ENCODE results near the gene WDR27. TPM values are rescaled to one million over a fixed set of nuclear protein-coding genes. Genes with fewer than 3 reads are reported as not detected.

The WDR27 gene
- polyA plus RNA-seq, 2 of the 4 experiments (the other 2 are of a cell fraction), result 18.9 to 36.1 TPM

DNA sequence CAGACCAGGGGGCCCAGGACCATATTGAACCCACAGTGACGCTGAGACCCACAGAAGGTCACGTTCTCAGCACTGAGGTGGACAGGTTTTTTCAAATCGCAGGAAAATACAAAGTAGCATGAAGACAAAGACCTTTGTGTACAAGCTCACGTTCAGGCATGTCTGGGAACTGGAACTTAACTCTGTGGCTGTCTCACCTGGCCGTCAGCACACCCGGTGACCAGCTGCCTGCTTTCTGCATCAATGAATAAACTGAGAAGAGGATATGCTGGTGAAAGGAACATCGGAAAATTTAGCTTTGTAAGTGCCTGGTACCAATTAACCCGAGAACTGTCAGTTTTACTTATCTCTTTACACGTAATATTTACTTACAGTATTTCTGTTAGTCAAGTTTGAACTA is 36.5 kb downstream of the WDR27 start:
- Histone ChIP-seq H3K27ac (no peak overlapping the region), H3K4me3 (no peak overlapping the region), H3K4me2 (no peak overlapping the region), H3K4me1 (no peaks in the 10 kb centered on the region), H3K9me3 (no peaks in the 10 kb centered on the region)
- 88% methylated on average over 9 of the region's 9 CpGs for WGBS (ENCODE audit: missing lambda C conversion rate)
- no peak for TF ChIP-seq ZSCAN20 (CRISPR knock-in tag; IDR thresholded peaks at IDR 0.05)
- no peak for TF ChIP-seq EP300 (IDR thresholded peaks at IDR 0.05)
- TF ChIP-seq HEYL (CRISPR knock-in tag; IDR thresholded peaks at IDR 0.05), result no peak
- no peak for TF ChIP-seq RFX5 (IDR thresholded peaks at IDR 0.05)
- TF ChIP-seq FOXS1 (CRISPR knock-in tag; IDR thresholded peaks at IDR 0.05), result no peak
- no peak for TF ChIP-seq RCOR1 (IDR thresholded peaks at IDR 0.05; ENCODE audit: low read depth, low read length)
- no peak for TF ChIP-seq EHMT2 (IDR thresholded peaks at IDR 0.05; ENCODE audit: low read depth)
- ChIA-PET CTCF (interaction anchor here (0.6 kb wide), 1 partner anchor 791 kb away, joined by 4 read pairs; no protein-coding TSS in a partner anchor), POLR2A (no interaction called here)
- no peak for FAIRE-seq
- ATAC-seq, result no peak
- DNase-seq (ENCODE audit: low read depth in 1 of 2, low spot score in 1 of 2), result no peak

DNA sequence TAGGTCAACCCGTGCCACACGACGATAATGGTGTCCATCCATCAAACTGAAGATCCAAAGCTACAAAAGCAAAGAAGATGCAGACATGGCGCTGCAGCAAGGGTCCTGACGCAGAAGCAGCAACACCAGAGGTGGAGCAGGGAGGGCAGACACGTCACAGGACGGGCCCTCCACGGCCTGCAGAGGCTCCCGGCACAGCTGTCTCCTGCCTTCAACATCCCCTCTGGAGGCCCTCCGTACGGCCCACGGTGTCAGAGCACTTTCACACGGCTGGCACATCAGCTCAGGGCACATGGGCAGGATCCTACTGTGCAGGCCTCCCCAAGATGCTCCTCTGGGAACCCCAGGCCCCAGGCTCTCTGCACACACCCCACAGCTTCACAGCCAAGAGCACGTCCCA is 37.6 kb downstream of the WDR27 start:
- H3K27ac ChIP-seq, result no peak overlapping the region
- ChIA-PET CTCF (interaction anchor here (0.6 to 0.8 kb wide), 2 partner anchors 27 to 35 kb away, joined by 3 read pairs; no protein-coding TSS in a partner anchor), POLR2A (no interaction called here)
- H3K4me3 ChIP-seq, result no peak overlapping the region
- FAIRE-seq (no peak), ATAC-seq (no peak), DNase-seq (ENCODE audit: low read depth in 1 of 2, low spot score in 1 of 2) (no peak)
- TF ChIP-seq, protein P1, sequence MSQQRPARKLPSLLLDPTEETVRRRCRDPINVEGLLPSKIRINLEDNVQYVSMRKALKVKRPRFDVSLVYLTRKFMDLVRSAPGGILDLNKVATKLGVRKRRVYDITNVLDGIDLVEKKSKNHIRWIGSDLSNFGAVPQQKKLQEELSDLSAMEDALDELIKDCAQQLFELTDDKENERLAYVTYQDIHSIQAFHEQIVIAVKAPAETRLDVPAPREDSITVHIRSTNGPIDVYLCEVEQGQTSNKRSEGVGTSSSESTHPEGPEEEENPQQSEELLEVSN (IDR thresholded peaks at IDR 0.05; ENCODE audit: borderline replicate concordance, low read depth), result no peak
- TF ChIP-seq MYC (IDR thresholded peaks at IDR 0.05; ENCODE audit: borderline replicate concordance, low read length), result no peak
- no peak for TF ChIP-seq EHMT2 (IDR thresholded peaks at IDR 0.05; ENCODE audit: low read depth)
- no peak for TF ChIP-seq EHF (CRISPR knock-in tag; IDR thresholded peaks at IDR 0.05)
- no peak for TF ChIP-seq ZC3H11A (IDR thresholded peaks at IDR 0.05)
- 91% methylated on average over 10 of the region's 14 CpGs for WGBS (ENCODE audit: missing lambda C conversion rate)
- no peaks in the 10 kb centered on the region for H3K9me3 ChIP-seq
- H3K4me2 ChIP-seq, result no peak overlapping the region
- H3K4me1 ChIP-seq, result no peaks in the 10 kb centered on the region

DNA sequence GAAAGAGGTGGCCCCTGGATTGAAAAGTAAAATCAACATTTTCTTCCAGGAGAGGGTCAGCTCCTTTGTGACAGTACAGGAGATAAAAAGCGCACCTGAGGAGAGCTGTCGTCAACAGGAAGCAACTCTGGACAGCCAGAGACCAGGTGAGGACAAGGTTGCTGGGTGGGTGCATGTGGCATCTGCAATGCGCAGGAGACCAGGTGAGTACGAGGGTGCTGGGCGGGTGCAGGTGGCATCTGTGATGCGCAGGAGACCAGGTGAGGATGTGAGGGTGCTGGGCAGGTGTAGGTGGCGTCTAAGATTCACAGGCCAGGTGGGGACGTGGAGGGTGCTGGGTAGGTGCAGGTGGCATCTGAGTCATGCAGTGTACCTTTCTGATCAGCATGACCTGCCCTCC is 38.4 kb downstream of the WDR27 start:
- no peak overlapping the region for H3K4me3 ChIP-seq
- no peaks in the 10 kb centered on the region for H3K4me1 ChIP-seq
- ChIA-PET CTCF (no interaction called here), POLR2A (no interaction called here)
- no peaks in the 10 kb centered on the region for H3K9me3 ChIP-seq
- H3K4me2 ChIP-seq, result no peak overlapping the region
- DNase-seq (ENCODE audit: low read depth in 1 of 2, low spot score in 1 of 2) (no peak), FAIRE-seq (no peak), ATAC-seq (no peak)
- TF ChIP-seq HDAC2 (IDR thresholded peaks at IDR 0.05) (no peak), SMC3 (IDR thresholded peaks at IDR 0.05) (no peak)
- 93% methylated on average over 8 of the region's 8 CpGs for WGBS (ENCODE audit: missing lambda C conversion rate)
- no peak overlapping the region for H3K27ac ChIP-seq

DNA sequence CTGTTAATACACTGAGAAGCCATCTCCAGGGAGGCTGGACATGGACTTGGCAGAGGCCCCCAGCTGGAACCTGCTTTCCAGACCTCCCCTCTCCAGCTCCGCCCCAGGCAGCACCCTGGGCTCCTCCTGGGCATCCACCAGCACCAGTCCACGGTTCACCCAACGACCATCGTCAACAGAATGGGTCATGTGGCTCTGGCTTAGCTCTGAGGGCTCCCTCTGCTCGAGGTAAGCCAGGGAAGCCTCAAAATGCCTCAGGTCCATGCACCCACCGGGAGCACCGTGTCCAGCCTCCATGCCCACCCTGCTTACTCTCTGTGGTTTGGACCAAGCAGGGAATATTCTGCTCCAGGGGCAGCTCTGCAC is 40.5 kb downstream of the WDR27 start:
- Histone ChIP-seq H3K4me3 (no peak overlapping the region), H3K9me3 (no peaks in the 10 kb centered on the region), H3K27ac (no peak overlapping the region), H3K4me2 (no peak overlapping the region), H3K4me1 (no peaks in the 10 kb centered on the region)
- TF ChIP-seq, protein P2, sequence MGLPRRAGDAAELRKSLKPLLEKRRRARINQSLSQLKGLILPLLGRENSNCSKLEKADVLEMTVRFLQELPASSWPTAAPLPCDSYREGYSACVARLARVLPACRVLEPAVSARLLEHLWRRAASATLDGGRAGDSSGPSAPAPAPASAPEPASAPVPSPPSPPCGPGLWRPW (IDR thresholded peaks at IDR 0.05), result no peak
- TF ChIP-seq GATA3 (IDR thresholded peaks at IDR 0.05; ENCODE audit: borderline replicate concordance), result no peak
- no peak for TF ChIP-seq NR3C1 (IDR thresholded peaks at IDR 0.05)
- ChIA-PET CTCF (no interaction called here), POLR2A (no interaction called here)
- ATAC-seq (no peak), FAIRE-seq (no peak), DNase-seq (ENCODE audit: low read depth in 1 of 2, low spot score in 1 of 2) (no peak)
- 93% methylated on average over 7 of the region's 7 CpGs for WGBS (ENCODE audit: missing lambda C conversion rate)

DNA sequence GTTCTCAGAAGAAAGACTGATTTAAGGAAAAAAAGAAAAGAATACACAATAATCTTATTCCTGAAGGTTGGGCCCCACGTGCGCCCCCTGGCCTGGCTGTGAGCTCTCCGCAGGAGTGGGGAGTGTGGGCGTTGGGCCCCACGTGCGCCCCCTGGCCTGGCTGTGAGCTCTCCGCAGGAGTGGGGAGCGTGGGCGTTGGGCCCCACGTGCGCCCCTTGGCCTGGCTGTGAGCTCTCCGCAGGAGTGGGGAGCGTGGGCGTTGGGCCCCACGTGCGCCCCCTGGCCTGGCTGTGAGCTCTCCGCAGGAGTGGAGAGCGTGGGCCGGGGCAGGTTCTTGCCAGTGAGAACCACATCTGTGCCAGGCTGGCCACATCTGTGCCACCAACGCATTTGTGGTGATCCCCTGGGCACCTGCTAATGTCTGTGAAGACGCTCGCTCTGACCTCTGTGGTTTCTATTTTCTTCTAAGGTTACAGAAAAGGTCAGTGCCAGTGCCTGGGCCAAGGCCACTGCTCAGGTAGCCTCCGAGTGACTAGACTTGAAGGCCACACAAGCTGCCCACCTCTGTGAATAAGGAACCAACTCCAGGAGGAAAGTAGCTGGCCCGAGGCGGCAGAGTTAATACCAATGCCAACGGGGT is 41.0 kb downstream of the WDR27 start:
- FAIRE-seq, result no peak
- ATAC-seq, result 0 out of 6 replicates have a peak, but pooled peaks of 1 of the 2 experiments have one; percentile 39
- 93% methylated on average over 20 of the region's 26 CpGs for WGBS (ENCODE audit: missing lambda C conversion rate)
- Histone ChIP-seq H3K4me3 (no peak overlapping the region), H3K4me1 (no peaks in the 10 kb centered on the region), H3K27ac (no peak overlapping the region), H3K9me3 (no peaks in the 10 kb centered on the region), H3K4me2 (no peak overlapping the region)
- ChIA-PET CTCF (no interaction called here), POLR2A (no interaction called here)
- no peak for DNase-seq (ENCODE audit: low read depth in 1 of 2, low spot score in 1 of 2)
- TF ChIP-seq, protein P3, sequence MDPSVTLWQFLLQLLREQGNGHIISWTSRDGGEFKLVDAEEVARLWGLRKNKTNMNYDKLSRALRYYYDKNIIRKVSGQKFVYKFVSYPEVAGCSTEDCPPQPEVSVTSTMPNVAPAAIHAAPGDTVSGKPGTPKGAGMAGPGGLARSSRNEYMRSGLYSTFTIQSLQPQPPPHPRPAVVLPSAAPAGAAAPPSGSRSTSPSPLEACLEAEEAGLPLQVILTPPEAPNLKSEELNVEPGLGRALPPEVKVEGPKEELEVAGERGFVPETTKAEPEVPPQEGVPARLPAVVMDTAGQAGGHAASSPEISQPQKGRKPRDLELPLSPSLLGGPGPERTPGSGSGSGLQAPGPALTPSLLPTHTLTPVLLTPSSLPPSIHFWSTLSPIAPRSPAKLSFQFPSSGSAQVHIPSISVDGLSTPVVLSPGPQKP (IDR thresholded peaks at IDR 0.05; ENCODE audit: low read depth, low read length), result no peak
- TF ChIP-seq EHMT2 (IDR thresholded peaks at IDR 0.05; ENCODE audit: low read depth) (no peak), HOXB13 (CRISPR knock-in tag; IDR thresholded peaks at IDR 0.05; ENCODE audit: low read depth) (no peak), CHD2 (IDR thresholded peaks at IDR 0.05; ENCODE audit: low read length, partially characterized antibody) (no peak), RFX5 (IDR thresholded peaks at IDR 0.05) (no peak), PHF8 (IDR thresholded peaks at IDR 0.05; ENCODE audit: borderline replicate concordance, low read depth) (no peak), SMC3 (IDR thresholded peaks at IDR 0.05) (no peak), HOXA7 (CRISPR knock-in tag; IDR thresholded peaks at IDR 0.05) (no peak), TFCP2L1 (CRISPR knock-in tag; IDR thresholded peaks at IDR 0.05) (no peak)
- TF ChIP-seq, protein P4, sequence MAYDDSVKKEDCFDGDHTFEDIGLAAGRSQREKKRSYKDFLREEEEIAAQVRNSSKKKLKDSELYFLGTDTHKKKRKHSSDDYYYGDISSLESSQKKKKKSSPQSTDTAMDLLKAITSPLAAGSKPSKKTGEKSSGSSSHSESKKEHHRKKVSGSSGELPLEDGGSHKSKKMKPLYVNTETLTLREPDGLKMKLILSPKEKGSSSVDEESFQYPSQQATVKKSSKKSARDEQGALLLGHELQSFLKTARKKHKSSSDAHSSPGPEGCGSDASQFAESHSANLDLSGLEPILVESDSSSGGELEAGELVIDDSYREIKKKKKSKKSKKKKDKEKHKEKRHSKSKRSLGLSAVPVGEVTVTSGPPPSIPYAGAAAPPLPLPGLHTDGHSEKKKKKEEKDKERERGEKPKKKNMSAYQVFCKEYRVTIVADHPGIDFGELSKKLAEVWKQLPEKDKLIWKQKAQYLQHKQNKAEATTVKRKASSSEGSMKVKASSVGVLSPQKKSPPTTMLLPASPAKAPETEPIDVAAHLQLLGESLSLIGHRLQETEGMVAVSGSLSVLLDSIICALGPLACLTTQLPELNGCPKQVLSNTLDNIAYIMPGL (CRISPR knock-in tag; IDR thresholded peaks at IDR 0.05; ENCODE audit: borderline replicate concordance), result no peak
